Adrenal gland (tissue), 12 donors: ENCODE measurements around the gene SOS1. TPM values are rescaled to one million over a fixed set of nuclear protein-coding genes. Genes with fewer than 3 reads are reported as not detected.

Experiments
- DNase-seq, 7 donors: peaks; one replicate each; pipeline ENCODE4 v3.0.0-alpha.2; 2019 to 2020
- H3K27ac ChIP-seq, 5 donors: fragments of 200-600 bp; sonication (generic) in 4 of 5; 1 replicate in 3 of 5; 2 replicates in 2 of 5; pipeline versions ENCODE4 v1.5.1 to v1.8.0; 2016 to 2020; ENCODE audit warnings: mild to moderate bottlenecking in 1 of 5
- H3K27me3 ChIP-seq: fragments of 200-600 bp; 2 replicates; pipeline ENCODE4 v1.8.0; 2021
- H3K36me3 ChIP-seq, 2 donors: fragments of 200-600 bp; replicated peaks in 1 of 2; 1 replicate in 1 of 2; 2 replicates in 1 of 2; pipeline versions ENCODE4 v1.5.1 to v1.8.0; 2018 to 2022
- H3K4me1 ChIP-seq, 2 donors: fragments of 200-600 bp; replicated peaks in 1 of 2; 1 replicate in 1 of 2; 2 replicates in 1 of 2; pipeline versions ENCODE4 v1.5.1 to v1.8.0; 2018 to 2021
- H3K4me3 ChIP-seq, 4 donors: fragments of 200-600 bp; sonication (generic) in 3 of 4; one replicate each; pipeline ENCODE4 v1.5.1; 2016 to 2018
- H3K9me3 ChIP-seq, 3 donors: fragments of 200-600 bp; sonication (generic) in 1 of 3; replicated peaks in 1 of 3; 1 replicate in 2 of 3; 2 replicates in 1 of 3; pipeline versions ENCODE4 v1.5.1 to v1.8.0; 2016 to 2021
- POLR2A ChIP-seq, 2 donors: fragments of 450-650 bp; IDR thresholded peaks; one replicate each; pipeline ENCODE4 v1.6.1; 2017; ENCODE audit warnings: antibody characterized with exemption in 2 of 2, mild to moderate bottlenecking in 2 of 2, moderate library complexity in 1 of 2
- WGBS, 4 donors: extraction: QIAGEN DNeasy Blood & Tissue Kit in 2 of 4; methylation state at CpG; one replicate each; pipeline versions ENCODE4 v1.1.5 to v1.1.7; 2013 to 2017; 5-methylcytosine and 5-hydroxymethylcytosine counted together
- intact Hi-C, 2 donors: fragments of 100-400 bp; cut with DNase I; formaldehyde crosslinking; loops; one replicate each; pipeline versions ENCODE4 v1.14.1 to v1.15.0; 2022 to 2023
- polyA plus RNA-seq, 3 donors: library from polyadenylated mRNA; stranded (reverse); fragments of 200-250 nt in 2 of 3; fragments of 350-450 nt in 1 of 3; fragmentation: Illumina TruSeq in 1 of 3; extraction: RNeasy Lipid Tissue Mini Kit (QIAGEN cat#74804) in 1 of 3; gene quantifications; one replicate each; pipeline ENCODE4 v1.2.3, GENCODE V29; 2013 to 2014
- total RNA-seq, 9 donors: library from RNA; depleted of rRNA in 4 of 9; stranded (reverse); fragments of >200 nt in 4 of 9; fragments of 120-200 nt in 1 of 9; fragmentation: NEBNext Ultra II Directional in 1 of 9; extraction: Animal tissue kit (Norgen Biotek cat#: 25700) in 1 of 9; gene quantifications; one replicate each; pipeline versions ENCODE4 v1.1.0 to v1.2.4, GENCODE V29; 2013 to 2023
- TF ChIP-seq, protein P1 (sequence below), 6 experiments: fragments of 450-650 bp in 4 of 6; fragments of 200-600 bp in 2 of 6; sonication (generic) in 1 of 6; IDR thresholded peaks; 1 replicate in 5 of 6; 2 replicates in 1 of 6; pipeline versions ENCODE4 v1.5.1 to v1.8.0; 2016 to 2021; ENCODE audit warnings: antibody characterized with exemption in 6 of 6, mild to moderate bottlenecking in 2 of 6, moderate library complexity in 1 of 6
- donor health status: healthy with polysubstance abuse.
- donor health status: Bipolar disorder and iron deficiency.
- donor health status: DM: yes; HTN: yes; CAD: no.
- donor health status: DM: no; HTN: no; CAD: no.
- donor health status: DM: no; HTN: no; CAD: no.
- donor health status: DM: yes; HTN: yes; CAD: no.

SOS1 gene
- total and polyA plus RNA-seq, 12 donors = 6.4 to 42.0 (median 26.5) TPM

DNA sequence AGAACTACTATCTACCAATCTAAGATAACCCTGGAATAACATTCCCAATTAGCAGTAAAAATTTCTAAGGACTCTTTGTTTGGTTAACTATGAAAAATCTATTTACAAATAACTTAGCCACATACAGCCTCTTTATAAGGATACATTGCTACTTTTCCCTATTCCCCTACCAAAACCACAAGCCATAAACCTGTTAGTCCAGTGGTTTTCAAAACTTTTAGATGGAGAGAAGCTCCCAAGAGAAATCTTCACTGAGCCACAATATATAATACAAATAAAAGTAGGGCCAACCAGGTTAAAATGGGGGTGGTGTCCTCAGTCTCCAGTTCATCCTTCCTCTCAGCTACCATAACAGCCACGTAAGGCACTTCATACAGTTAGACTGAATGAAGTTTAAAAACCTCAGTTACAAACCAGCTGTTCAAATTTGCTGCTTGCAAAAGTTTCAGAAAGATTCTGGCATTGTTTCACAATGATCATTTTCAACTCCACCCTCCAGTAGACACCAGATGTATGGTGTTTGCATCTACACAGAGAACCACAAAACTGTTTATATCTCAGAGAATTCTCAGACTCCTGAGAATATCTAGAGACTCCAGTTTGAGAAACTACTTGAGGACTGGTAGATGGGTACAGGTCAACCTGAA, 26.0 kb downstream of the SOS1 start:
- 56 to 75% (median 65%) methylated on average over 1 of the region's 1 CpG for WGBS, 4 donors
- H3K9me3 ChIP-seq = no peaks in the 10 kb centered on the region
- intact Hi-C loops = no loop called here
- no peak for DNase-seq
- H3K4me1 ChIP-seq = peaks cover 0 to 15% of the 10 kb centered on the region in 2 donors
- no peak overlapping the region for H3K27ac ChIP-seq
- no peaks in the 10 kb centered on the region for H3K27me3 ChIP-seq
- H3K36me3 ChIP-seq = no peaks in the 10 kb centered on the region
- TF ChIP-seq POLR2A (IDR thresholded peaks at IDR 0.05) = no peak
- TF ChIP-seq, protein P1, sequence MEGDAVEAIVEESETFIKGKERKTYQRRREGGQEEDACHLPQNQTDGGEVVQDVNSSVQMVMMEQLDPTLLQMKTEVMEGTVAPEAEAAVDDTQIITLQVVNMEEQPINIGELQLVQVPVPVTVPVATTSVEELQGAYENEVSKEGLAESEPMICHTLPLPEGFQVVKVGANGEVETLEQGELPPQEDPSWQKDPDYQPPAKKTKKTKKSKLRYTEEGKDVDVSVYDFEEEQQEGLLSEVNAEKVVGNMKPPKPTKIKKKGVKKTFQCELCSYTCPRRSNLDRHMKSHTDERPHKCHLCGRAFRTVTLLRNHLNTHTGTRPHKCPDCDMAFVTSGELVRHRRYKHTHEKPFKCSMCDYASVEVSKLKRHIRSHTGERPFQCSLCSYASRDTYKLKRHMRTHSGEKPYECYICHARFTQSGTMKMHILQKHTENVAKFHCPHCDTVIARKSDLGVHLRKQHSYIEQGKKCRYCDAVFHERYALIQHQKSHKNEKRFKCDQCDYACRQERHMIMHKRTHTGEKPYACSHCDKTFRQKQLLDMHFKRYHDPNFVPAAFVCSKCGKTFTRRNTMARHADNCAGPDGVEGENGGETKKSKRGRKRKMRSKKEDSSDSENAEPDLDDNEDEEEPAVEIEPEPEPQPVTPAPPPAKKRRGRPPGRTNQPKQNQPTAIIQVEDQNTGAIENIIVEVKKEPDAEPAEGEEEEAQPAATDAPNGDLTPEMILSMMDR (IDR thresholded peaks at IDR 0.05) = no peak
- no peak overlapping the region for H3K4me3 ChIP-seq

DNA sequence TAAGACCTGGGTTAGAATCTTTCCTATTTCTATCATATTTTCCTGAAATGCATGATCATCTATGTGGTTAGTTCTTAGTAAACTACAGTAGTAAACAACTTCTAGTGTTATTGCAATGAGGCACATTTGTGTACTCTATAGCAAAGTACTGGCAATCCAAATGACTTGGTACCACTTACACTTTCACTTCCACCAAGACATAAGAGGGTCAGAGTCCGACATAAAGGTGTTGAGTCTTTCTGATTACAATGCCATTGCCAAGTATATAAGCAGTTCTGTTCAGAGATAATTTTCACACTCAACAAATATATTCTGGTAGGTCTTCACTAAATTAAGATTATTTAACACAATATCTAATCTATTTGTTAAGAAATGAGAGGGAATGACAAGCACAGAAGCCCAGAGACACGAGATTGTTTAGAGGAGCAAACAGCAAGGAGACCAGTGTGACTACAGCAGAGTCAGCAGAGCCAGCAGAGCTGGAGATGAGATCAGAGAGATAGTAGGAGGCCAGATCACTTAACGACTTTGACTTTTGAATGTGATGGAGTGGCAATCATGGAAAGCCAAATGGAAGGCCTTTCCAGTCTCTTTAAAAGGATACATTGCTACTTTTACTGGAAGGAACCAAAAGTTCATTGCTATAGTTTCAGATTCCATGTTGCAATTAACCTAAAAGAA, 27.5 kb downstream of the SOS1 start:
- Histone ChIP-seq H3K27me3 (no peaks in the 10 kb centered on the region), H3K4me3 (no peak overlapping the region), H3K9me3 (no peaks in the 10 kb centered on the region), H3K27ac (no peak overlapping the region), H3K4me1 (peaks cover 0 to 15% of the 10 kb centered on the region in 2 donors), H3K36me3 (no peaks in the 10 kb centered on the region)
- DNase-seq = no peak
- intact Hi-C loops = no loop called here
- TF ChIP-seq, protein P1 (IDR thresholded peaks at IDR 0.05) = no peak
- TF ChIP-seq POLR2A (IDR thresholded peaks at IDR 0.05) = no peak
- 63 to 69% (median 66%) methylated on average over 3 of the region's 3 CpGs for WGBS, 4 donors

DNA sequence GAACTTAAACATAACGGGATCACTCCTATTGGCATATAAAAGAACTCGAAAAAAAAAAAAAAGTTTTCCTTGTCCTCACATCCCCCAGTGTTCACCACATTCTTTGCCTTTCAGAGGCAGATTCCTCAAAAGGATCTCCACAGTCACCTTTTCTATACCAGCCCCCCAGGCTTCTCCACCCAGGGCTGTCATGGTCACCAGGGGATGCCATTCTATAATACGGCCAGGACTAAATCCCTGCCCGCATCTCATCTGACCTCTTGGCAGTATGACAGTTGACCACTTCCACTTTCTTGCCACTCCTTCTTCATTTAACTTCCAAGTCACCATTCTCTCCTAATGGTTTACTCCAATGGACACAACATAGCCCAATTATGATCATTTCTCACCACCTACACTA, 29.3 kb downstream of the SOS1 start:
- Histone ChIP-seq H3K4me1 (peaks cover 0 to 15% of the 10 kb centered on the region in 2 donors), H3K9me3 (no peaks in the 10 kb centered on the region), H3K27ac (no peak overlapping the region), H3K4me3 (no peak overlapping the region), H3K27me3 (no peaks in the 10 kb centered on the region), H3K36me3 (no peaks in the 10 kb centered on the region)
- intact Hi-C loops = no loop called here
- DNase-seq = no peak
- WGBS, 4 donors = 75 to 95% (median 90%) methylated on average over 4 of the region's 4 CpGs
- TF ChIP-seq, protein P1 (IDR thresholded peaks at IDR 0.05) = no peak
- no peak for TF ChIP-seq POLR2A (IDR thresholded peaks at IDR 0.05)

DNA sequence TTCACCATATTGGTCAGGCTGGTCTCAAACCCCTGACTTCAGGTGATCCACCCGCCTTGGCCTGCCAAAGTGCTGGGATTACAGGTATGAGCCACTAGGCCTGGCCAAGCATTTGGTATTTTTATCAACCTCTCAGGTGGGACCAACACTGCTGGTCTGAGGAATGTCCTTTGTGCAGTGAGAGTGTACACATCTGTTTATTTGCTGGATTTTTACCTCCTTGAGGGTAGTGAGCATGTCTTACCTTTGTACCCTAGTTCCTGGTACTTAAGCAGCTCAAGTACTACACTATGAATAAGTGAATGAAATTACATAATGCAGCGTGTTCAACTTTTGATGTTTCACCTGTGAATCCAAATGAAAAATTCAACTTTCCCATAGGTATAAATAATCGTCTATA, 29.8 kb downstream of the SOS1 start:
- Histone ChIP-seq H3K27me3 (no peaks in the 10 kb centered on the region), H3K4me3 (no peak overlapping the region), H3K36me3 (no peaks in the 10 kb centered on the region), H3K4me1 (peaks cover 0 to 15% of the 10 kb centered on the region in 2 donors), H3K9me3 (no peaks in the 10 kb centered on the region), H3K27ac (no peak overlapping the region)
- TF ChIP-seq, protein P1 (IDR thresholded peaks at IDR 0.05) = no peak
- TF ChIP-seq POLR2A (IDR thresholded peaks at IDR 0.05) = no peak
- WGBS, 4 donors = 94 to 99% (median 98%) methylated on average over 3 of the region's 3 CpGs
- DNase-seq = no peak
- intact Hi-C loops = no loop called here
